Measurements from ENCODE around the gene PELI3.
A peak's percentile ranks its signal among the peaks of the same experiment; 100 is the strongest.

Gene PELI3

GRCh38 chr11:66510271-66510989 lies 43.7 kb downstream of the PELI3 start, which contains the start of gene BBS1:
Gene BBS1 (plus strand): TSS chr11:66510635. CDS start chr11:66510660, 25 bp downstream.
- peak; percentile 42 to 54 for DNase-seq

GRCh38 chr11:66510990-66511339 lies 44.3 kb downstream of the PELI3 start:
- no peak for DNase-seq

GRCh38 chr11:66523611-66524010 lies 56.9 kb downstream of the PELI3 start:
- no peak for DNase-seq

GRCh38 chr11:66524304-66525040 lies 57.8 kb downstream of the PELI3 start:
- no peak for DNase-seq

Data from NCI-H187 (cell line).